LNCaP clone FGC (cell line): ENCODE data around the gene IL36B.
"Not testable (repeated sequence)": the region's sequence is repeated elsewhere in the genome, so short reads cannot be mapped to it uniquely, and the experiment has no call there.

ENCODE experiments used
- DNase-seq: peaks from one replicate; pipeline ENCODE4 v3.0.0-alpha.2; 2011; ENCODE audit warnings: low read depth
- H3K4me3 ChIP-seq: 2 replicates; pipeline ENCODE4 v1.5.1; 2011; ENCODE audit warnings: mild to moderate bottlenecking, low read depth, low read length, control low read depth
- CTCF ChIP-seq: IDR thresholded peaks from 2 replicates; pipeline ENCODE4 v1.5.1; 2012; ENCODE audit warnings: mild to moderate bottlenecking; ENCODE audit not compliant: control insufficient read depth, insufficient read depth; ENCODE audit errors: extremely low read depth

Gene IL36B

GRCh38 chr2:113052396-113052917, at the start of gene IL36B:
Gene IL36B, minus strand, starts transcription at chr2:113052867.
- H3K4me3 ChIP-seq, result no peak within 1 kb of the TSS
- no peak for TF ChIP-seq CTCF
- no peak for DNase-seq

- TF ChIP-seq CTCF, result no peak
- DNase-seq, result no peak
- no peak overlapping the region for H3K4me3 ChIP-seq
These were observed 49.5 kb upstream of the IL36B start for GRCh38 chr2:113102133-113102532.

GRCh38 chr2:113098532-113098931, 45.9 kb upstream of the IL36B start:
- no peak for TF ChIP-seq CTCF
- no peak overlapping the region for H3K4me3 ChIP-seq
- DNase-seq, result no peak

- DNase-seq, result no peak
- no peak for TF ChIP-seq CTCF
- H3K4me3 ChIP-seq, result no peak overlapping the region
These were observed 45.4 kb upstream of the IL36B start for GRCh38 chr2:113098041-113098440.

GRCh38 chr2:113096842-113097618, 44.4 kb upstream of the IL36B start:
- not testable (repeated sequence) for DNase-seq, H3K4me3 ChIP-seq

GRCh38 chr2:113096306-113096705, 43.6 kb upstream of the IL36B start:
- not testable (repeated sequence) for DNase-seq, H3K4me3 ChIP-seq

GRCh38 chr2:113093613-113093977, 40.9 kb upstream of the IL36B start:
- DNase-seq, result no peak
- no peak for TF ChIP-seq CTCF
- no peak overlapping the region for H3K4me3 ChIP-seq

- no peak overlapping the region for H3K4me3 ChIP-seq
- no peak for TF ChIP-seq CTCF
- DNase-seq, result no peak
These were observed 40.4 kb upstream of the IL36B start for GRCh38 chr2:113092864-113093612.
